HepG2 (cell line): ENCODE results near the gene VCAN.

Experiments used
- BRD4 ChIP-seq: sonication (generic); formaldehyde crosslinking; IDR thresholded peaks from 2 replicates; pipeline ENCODE4 v1.4.0; 2020; ENCODE audit warnings: missing genetic modification reagents
- EP300 ChIP-seq, 3 experiments: sonication (generic) in 1 of 3; formaldehyde crosslinking in 1 of 3; IDR thresholded peaks; 2 replicates each; pipeline versions ENCODE4 v1.5.1 to v1.6.1; 2011 to 2020; ENCODE audit warnings: low read depth in 2 of 3, low read length in 2 of 3, borderline replicate concordance in 1 of 3, improper control_type of control experiment in 1 of 3, mild to moderate bottlenecking in 1 of 3, missing genetic modification reagents in 1 of 3, moderate library complexity in 1 of 3
- HDAC6 ChIP-seq: fragments of 200-600 bp; sonication (generic); IDR thresholded peaks from 2 replicates; pipeline ENCODE4 v1.7.0; 2017; ENCODE audit warnings: mild to moderate bottlenecking, antibody characterized with exemption, low read length, low read depth
- MED1 ChIP-seq: sonication (generic); formaldehyde crosslinking; IDR thresholded peaks from 2 replicates; pipeline ENCODE4 v1.4.0; 2020; ENCODE audit warnings: missing genetic modification reagents
- MED8 ChIP-seq: sonication (generic); formaldehyde crosslinking; IDR thresholded peaks from 2 replicates; pipeline ENCODE4 v1.8.1; 2023; ENCODE audit warnings: mild to moderate bottlenecking, missing genetic modification reagents; ENCODE audit not compliant: insufficient replicate concordance
- MXI1 ChIP-seq: IDR thresholded peaks from 3 replicates; pipeline ENCODE4 v1.6.1; 2012; ENCODE audit warnings: low read depth, low read length, inconsistent platforms, borderline replicate concordance
- POLR2A ChIP-seq, 2 experiments: IDR thresholded peaks; 2 replicates each; pipeline ENCODE4 v1.6.1; 2011; ENCODE audit warnings: low read depth in 2 of 2, low read length in 2 of 2, mild to moderate bottlenecking in 1 of 2, moderate library complexity in 1 of 2; ENCODE audit not compliant: insufficient read depth in 1 of 2
- RFX5 ChIP-seq: IDR thresholded peaks from 2 replicates; pipeline ENCODE4 v1.6.1; 2011; ENCODE audit warnings: low read depth, low read length, improper control_type of control experiment
- XRCC5 ChIP-seq: fragments of 200-400 bp; formaldehyde crosslinking; optimal IDR thresholded peaks from 2 replicates; pipeline ENCODE3; 2017; ENCODE audit warnings: mild to moderate bottlenecking, low read length
- ZBTB20 ChIP-seq: sonication (generic); formaldehyde crosslinking; IDR thresholded peaks from 2 replicates; pipeline ENCODE4 v1.8.1; 2023; ENCODE audit warnings: missing genetic modification reagents, low read depth, mild to moderate bottlenecking, borderline replicate concordance
- ZNF317 ChIP-seq: sonication (generic); formaldehyde crosslinking; IDR thresholded peaks from 2 replicates; pipeline ENCODE4 v1.5.0; 2020; ENCODE audit warnings: mild to moderate bottlenecking, missing genetic modification reagents
- ZNF550 ChIP-seq: sonication (generic); formaldehyde crosslinking; IDR thresholded peaks from 2 replicates; pipeline ENCODE4 v1.4.0; 2020; ENCODE audit warnings: mild to moderate bottlenecking, missing genetic modification reagents, borderline replicate concordance
- ZNF607 ChIP-seq: sonication (generic); formaldehyde crosslinking; IDR thresholded peaks from 2 replicates; pipeline ENCODE4 v1.5.1; 2020; ENCODE audit warnings: missing genetic modification reagents, mild to moderate bottlenecking, borderline replicate concordance

- TF ChIP-seq BRD4 (CRISPR knock-in tag) (no peak), POLR2A (IDR thresholded peaks at IDR 0.05; ENCODE audit: insufficient read depth in 1 of 2, low read depth in 2 of 2, low read length in 2 of 2) (no peak), ZNF550 (CRISPR knock-in tag) (no peak), EP300 (IDR thresholded peaks at IDR 0.05; ENCODE audit: low read depth in 2 of 2, low read length in 2 of 2) (no peak), EP300 (CRISPR knock-in tag; IDR thresholded peaks at IDR 0.05; ENCODE audit: borderline replicate concordance) (no peak), ZBTB20 (CRISPR knock-in tag) (no peak), ZNF317 (CRISPR knock-in tag) (no peak), RFX5 (no peak), ZNF607 (CRISPR knock-in tag) (no peak), XRCC5 (no peak), MXI1 (no peak), HDAC6 (no peak), MED1 (no peak), MED8 (CRISPR knock-in tag) (no peak)
Measured at GRCh38 chr5:83522446-83522845, 50.9 kb downstream of the VCAN start.
